NCI-H146 treated with DMSO at 0.1 percent for 48 hours (cell line): Measurements from ENCODE around the gene MAP1LC3B2.
"Not testable (repeated sequence)": the region's sequence is repeated elsewhere in the genome, so short reads cannot be mapped to it uniquely, and the experiment has no call there.

Source experiments
- DNase-seq: peaks from one replicate; lab custom pipeline; 2025; ENCODE audit not compliant: unreplicated experiment; lab: John Stamatoyannopoulos, UW

MAP1LC3B2 gene

DNA sequence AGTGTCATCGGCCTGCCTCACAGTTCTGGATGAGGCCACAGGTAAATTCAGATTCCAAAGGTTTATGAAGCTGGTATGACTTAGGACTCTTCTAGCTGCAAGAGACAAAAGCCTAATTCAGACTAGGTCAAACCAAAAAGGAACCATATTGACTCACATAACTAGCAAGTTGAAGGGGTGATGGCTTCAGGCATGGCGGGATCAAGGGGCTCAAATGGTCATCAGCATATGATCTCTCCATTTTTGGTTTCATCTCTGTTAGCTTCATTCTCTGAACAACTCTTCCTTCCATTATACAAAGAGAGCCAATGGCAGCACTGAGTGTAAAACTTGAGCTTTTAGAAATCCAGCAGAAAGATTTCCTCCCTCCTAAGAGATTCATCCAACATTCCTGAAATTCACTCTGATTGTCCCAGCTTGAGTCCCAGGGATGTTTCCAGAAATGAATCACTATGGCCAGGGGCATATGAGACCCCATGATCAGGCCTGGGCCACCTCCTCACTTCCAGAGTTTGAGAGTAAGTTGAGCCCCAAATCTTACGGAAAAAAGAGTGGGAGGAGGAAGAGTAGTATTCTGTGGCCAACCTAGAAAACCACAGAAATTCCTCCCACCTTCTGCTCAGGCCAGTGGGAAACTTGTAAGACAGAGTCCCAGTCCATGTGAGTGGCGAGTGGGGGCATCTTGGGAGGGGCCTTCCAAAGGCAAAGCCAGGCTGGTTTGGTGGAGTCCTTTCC lies 2.0 kb upstream of the MAP1LC3B2 start:
- no peak for DNase-seq

DNA sequence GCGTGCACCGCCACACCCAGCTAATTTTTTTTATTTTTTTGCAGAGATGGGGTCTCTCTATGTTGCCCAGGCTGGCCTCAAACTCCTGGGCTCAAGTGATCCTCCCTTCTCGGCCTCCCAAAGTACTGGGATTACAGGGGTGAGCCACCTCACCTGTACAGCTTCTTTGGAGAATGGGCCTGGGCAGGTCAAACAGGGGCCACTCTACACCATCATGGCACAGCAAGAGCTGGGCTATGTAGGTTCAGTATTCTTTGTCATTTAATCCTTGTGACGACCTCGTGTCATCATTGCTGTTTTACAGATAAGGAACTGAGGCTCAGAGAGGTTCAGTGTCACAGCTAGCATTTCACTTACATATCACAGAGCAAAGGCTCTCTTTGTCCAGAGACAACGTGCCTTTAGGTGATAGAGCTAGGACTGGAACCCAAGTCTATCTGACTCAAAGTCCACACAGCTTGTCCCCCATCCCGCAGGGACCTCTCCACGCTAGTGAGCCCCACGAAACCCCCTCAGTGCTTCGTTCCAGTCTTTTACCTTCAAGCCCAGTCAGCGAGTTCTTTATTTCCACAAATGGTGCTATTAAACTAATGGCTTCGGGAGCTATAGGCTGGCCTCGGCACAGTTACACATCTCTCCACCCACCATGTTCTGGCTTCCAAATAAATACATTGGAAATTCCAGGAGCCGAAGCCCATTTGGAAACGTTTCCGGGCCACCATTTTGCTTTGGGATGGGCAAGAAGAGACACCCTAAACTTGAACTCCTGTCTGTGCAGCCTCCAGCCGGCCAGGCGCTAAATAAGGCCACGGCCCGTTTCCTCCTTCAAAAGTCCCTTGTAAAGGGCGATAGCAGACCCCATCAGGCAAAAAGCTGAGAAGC lies 660 bp upstream of the MAP1LC3B2 start:
- DNase-seq: no peak

DNA sequence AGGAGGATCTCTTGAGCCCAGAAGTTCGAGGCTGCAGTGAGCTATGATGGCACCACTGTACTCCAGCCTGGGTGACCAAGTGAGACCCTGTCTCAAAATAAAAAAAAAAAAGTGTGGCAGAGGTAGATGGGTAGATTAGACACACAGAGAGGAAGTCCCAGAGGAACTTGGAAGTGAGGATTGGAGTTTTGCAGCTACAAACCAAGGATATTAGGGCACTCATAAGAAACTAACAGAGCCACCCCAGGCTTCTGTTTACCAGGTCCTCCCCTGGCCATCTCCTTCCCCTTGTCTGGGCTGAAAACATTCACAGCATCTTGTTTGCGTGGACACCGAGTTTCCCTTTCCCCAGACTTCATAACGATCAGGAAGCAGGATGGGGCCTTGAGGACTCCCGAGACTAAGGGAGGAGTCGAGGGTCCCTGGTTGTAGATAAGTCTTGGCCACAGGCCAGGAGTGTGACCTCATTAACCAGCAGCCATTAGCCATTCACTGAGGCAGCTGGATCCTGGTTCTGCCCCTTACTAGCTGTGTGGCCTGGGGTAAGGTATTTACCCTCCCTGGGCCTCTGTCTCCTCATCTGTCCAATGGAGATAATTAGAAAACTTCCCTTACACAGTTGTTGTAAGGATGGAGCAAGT lies 2.1 kb downstream of the MAP1LC3B2 start:
- DNase-seq: no peak

DNA sequence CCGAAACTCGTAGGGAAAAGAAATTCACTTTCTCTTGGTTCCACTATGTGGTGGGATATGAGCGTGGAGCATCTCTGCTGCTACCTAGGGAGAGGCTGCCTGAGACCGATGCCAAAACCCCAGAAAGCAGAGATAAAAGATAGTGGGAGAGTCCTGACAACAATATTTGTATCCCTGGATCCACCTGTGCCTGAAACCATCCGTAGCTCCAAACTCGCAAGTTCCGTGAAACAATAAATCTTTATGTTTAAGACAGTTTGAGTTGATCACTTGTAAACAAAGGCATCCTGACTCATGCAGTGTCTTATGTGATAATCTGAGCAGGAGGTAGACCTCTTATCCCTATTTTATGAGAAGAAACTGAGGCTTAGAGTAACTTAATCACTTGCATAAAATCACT lies 2.9 kb downstream of the MAP1LC3B2 start:
- no peak for DNase-seq

DNA sequence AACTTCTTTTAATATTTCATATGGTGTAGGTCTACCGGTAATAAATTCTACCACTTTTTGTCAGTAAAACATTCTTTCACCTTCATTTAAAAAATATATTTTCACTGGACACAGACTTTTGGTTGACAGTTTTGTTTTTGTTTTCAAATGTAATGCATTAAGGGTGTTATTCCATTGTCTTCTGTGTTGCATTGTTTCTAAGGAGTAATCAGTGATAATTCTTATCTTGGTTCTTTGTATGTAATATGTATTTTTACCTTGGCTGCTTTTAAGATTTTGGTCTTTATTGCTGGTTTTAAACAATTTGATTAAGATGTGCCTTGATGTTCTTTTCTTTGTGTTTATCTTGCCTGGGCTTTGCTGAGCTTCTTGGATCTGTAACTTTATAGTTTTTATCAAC lies 4.1 kb downstream of the MAP1LC3B2 start:
- no peak for DNase-seq

DNA sequence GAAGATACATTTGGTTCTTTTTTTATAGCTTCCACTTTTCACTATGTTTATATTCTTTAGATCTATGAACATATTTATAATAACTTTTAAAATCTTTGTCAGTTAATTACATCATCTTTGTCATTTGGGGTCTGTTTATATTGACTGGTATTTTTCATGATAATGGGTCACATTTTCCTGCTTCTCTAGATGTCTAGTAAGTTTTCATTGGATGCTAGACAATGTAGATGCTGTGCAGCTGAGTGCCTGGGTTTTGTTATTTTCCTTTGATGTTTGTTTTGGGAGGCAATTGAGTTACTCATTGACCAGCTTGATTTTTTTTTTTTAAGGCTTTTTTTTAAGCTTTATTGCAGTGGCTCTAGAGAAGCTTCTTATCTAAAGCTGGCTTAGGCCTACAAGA lies 4.9 kb downstream of the MAP1LC3B2 start:
- DNase-seq: no peak

DNA sequence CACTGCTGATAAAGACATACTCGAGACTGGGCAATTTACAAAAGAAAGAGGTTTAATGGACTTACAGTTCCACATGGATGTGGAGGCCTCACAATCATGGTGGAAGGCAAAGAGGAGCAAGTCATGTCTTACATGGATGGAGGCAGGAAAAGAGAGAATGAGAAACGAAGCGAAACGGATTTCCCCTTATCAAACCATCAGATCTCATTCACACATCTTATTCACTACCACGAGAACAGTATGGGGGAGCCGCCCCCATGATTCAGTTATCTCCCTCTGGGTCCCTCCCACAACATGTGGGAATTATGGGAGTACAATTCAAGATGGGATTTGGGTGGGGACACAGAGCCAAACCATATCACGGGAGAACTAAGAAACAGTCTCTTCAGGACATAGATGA lies 6.0 kb downstream of the MAP1LC3B2 start:
- not testable (repeated sequence) for DNase-seq

DNA sequence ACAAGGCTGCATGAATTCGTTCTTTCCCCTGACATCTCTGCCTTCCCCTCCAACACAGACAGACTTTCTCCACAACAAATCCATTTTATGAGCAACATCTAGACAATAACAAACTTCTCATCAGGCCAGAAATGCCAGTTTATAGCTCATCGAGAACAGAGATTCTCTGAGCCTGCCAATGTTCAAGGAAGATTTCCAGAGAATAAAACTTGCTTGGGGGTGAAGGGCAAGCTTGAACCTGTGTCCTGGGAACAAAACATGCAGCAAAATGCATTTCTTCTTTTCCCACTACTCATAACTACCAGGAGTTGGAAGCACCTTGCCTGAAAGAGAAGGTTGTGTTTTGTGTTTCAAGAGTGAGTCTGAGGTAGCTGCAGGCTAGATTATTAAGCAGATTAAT lies 6.8 kb downstream of the MAP1LC3B2 start:
- no peak for DNase-seq

DNA sequence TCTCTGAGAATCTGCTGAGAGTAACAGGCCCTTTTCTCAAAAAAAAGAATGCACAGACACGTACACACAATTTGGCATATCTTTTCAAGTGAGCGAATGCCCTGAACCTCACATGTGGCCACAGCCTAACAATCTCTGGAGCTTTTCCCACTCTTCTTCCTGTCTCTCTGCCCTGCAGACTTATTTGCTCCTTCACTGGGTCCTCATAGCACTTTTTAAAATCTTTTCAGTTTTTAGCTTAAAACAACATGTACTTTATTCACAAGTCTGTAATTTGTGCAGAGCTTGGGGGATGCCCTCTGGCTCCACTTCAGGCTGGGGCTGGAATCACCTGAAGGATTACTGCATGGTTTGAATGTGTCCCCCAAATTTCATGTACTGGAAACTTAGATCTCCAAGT lies 9.0 kb downstream of the MAP1LC3B2 start:
- no peak for DNase-seq

DNA sequence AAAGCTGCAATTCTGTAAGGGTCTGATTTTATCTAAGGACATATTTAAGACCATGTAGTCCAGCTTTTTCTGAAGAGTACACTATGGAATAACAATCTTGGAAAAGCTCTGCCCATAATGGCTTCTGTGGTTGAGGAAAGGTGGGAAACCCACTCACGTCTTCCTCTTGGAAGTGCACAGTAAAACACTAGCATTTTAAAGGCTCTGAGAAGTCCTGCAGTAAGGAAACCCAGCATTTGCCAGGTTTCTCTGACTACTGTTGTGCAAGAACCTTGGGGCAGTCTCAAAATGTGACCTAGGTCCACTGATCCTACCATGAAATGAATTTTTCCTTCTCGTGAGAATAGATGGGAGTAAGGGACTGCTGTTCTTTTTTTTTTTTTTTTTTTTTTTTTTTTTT lies 11.9 kb downstream of the MAP1LC3B2 start:
- no peak for DNase-seq

DNA sequence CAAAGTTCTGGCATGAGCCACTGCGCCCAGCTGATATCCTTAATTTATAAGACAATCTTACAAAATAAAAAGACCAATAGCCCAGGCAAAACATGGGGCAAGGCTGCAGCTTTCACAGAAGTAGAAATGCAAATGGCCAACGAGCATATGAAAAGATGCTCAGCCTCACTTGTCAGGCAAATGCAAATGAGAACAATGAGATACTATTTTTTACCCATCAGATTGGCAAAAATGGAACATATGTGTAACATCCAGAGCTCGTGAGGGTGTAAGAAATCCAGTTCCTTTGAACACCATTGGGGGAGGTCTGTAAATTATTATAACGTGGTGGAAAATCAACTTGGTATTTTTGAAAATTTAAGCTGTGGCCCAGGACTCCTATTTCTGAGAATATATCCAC lies 14.6 kb downstream of the MAP1LC3B2 start:
- no peak for DNase-seq

DNA sequence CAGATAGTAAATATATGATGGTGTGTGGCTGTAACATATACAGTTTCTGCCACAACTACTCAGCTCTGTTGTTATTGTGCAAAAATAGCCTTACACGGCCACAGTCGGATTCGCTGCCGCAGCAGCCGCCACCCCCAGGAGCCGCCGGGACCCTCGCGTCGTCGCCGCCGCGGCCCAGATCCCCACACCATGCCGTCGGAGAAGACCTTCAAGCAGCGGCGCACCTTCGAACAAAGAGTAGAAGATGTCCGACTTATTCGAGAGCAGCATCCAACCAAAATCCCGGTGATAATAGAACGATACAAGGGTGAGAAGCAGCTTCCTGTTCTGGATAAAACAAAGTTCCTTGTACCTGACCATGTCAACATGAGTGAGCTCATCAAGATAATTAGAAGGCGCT lies 16.6 kb downstream of the MAP1LC3B2 start:
- DNase-seq: not testable (repeated sequence)

DNA sequence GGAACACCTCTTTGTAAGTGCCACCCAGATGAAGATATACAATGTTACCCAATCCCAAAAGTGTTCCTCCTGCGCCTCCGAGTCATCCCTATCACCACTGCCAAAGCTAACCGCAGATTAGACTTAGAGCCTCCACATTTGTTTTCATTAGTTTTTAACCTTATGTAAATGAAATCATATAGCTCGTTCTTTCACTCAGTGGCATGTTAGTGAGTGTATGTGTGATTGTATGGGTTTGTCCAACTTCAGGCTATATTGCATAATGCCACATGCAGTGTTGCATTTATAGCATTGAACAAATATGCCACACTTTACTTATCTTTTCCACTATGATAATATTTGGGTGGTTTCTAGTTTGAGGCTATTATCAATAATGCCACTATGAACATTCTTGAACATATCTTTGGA lies 18.0 kb downstream of the MAP1LC3B2 start:
- DNase-seq: no peak

DNA sequence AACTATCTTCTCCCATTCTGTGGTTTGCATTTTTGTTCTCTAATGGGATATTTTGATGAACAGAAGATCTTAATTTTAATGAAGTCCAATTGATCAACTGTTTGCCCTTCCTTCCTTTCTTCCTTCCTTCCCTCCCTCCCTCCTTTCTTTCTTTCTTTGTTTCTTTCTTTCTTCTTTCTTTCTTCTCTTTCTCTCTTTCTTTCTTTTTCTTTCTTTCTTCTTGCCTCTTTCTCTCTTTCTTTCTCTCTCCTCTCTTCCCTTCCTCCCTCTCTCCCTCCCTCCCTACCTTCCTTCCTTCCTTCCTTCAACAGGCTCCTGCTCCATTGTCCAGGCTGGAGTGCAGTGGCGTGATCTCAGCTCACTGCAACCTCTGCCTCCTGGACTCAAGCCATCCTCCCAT lies 18.9 kb downstream of the MAP1LC3B2 start:
- no peak for DNase-seq

DNA sequence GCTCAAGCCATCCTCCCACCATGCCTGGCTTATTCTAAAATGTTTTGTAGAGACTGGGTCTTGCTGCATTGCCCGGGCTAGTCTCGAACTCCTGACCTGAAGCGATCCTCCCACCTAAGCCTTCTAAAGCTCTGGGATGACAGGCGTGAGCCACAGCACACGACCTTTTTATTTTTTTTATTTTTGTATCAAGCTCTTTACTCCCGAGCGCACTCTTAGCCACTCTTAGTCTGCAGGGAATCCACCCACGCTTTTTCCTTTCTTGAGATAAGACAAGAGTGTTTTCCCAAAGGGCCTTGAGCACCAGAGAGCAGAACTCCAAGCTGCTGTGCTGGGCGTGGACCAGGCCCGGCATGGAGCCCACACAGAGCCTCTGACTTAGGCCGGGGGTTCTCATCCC lies 23.4 kb downstream of the MAP1LC3B2 start:
- no peak for DNase-seq

DNA sequence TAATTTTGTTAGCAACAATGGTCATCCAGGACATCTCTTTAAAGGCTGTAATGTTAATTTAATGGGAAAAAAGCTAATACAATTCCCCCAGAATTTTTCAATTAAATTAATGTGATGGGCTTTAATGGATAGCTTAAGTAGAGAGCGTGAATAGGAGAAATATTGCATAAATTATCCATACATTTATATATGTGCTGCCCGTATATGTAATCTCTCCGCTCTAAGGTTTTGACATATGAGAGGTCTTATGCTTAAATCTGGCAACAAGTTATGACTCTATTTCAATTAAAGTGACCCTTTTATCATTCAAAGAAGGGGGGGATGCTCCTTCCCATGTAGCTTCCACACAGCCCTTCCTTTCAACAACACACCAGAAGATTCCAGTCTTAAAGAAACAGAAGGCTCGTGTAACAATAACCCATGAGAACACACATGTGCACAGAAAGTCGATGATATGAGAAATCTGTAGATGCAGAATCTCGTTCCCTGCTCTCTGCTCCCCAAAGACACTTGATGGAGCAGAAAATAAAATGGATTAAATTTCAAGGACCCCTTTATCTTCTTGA lies 24.0 kb downstream of the MAP1LC3B2 start:
- DNase-seq: no peak

DNA sequence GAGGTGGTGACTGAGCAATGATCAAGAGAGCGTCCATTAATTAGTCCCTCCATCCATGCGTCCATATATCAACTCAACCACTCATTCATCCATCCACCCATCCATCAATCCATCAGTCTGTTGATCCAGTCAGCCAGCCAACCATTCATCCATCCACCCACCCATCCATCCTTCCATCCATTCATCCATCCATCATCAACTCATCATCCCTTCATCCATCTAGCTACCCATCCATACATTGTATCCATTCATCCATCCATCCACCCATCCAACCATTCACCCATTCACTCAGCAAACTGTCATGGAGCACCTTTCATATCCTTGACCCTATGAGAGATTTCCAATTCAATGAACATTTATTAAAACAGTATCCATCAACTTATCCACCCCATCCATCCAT lies 28.1 kb downstream of the MAP1LC3B2 start:
- DNase-seq: no peak

DNA sequence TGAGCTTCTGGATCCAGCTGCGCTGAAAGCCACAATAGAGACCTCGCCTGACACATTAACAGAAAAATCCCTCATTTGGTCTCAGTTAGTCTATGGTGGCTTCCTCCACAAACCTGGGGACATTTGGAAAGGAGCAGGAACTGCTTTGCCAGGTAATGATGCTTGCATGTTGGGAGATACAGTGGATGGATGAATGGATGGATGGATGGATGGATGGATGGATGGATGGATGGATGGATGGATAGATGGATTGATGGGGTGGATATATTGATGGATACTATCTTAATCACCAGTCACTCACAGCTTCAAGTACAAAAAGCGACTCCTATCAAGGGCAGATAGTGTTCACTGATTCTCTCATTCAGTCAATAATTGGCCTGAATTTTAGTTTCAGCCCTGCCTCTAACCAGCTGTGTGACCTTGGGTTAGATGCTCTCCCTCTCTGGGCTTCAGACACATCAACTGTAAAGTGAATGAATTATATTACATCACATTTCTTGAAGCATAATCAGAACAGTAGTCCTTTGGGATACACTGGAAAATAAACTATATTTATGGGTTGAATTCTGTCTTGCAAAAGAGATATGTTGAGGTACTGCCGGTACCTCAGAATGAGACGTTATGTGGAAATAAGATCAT lies 29.3 kb downstream of the MAP1LC3B2 start:
- no peak for DNase-seq

DNA sequence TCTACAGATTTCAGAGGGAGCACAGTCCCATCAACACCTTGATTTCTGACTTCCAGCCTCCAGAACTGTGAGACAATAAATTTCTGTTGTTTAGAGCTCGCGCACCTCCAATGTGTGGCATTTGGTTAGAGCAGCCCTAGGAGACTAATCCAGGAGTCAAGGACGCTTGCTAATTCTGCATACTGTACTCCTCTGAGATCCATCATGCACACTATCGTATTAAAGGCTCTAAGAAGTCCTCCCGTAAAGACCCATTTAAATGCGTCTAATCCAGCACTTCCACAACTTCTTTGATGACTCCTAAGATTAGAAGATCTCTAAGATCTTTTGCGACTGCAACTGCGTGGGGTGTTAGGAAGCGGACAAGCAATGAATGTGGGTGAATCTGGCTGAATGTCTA lies 30.4 kb downstream of the MAP1LC3B2 start:
- no peak for DNase-seq

DNA sequence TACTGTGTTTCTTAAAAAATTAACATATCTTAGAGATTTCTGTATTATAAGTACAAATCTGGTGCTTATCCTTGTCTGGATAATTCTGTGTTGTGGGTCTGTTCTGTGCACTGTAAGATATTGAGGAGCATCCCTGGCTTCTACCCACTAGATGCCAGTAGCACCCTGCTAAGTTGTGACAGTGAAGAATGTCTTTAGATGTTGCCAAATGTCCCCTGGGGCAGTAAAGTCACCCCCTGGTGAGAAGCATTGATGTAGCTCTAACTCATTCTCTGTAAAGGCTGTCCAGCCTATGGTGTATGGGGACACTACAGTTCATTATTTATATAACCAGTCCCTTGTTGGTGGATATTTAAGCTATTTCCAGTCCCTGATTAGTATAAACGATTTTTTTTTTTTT lies 31.4 kb downstream of the MAP1LC3B2 start:
- no peak for DNase-seq
